GM12891 (cell line): ENCODE results near the gene NAALAD2.

Experiments
- POLR2A ChIP-seq: IDR thresholded peaks from 2 replicates; pipeline ENCODE4 v1.6.1; 2011; ENCODE audit warnings: low read depth, low read length, control low read depth
- POLR2AphosphoS5 ChIP-seq: IDR thresholded peaks from 2 replicates; pipeline ENCODE4 v1.6.1; 2011; ENCODE audit warnings: low read depth, low read length, control low read depth
- TAF1 ChIP-seq: IDR thresholded peaks from 2 replicates; pipeline ENCODE4 v1.6.1; 2011; ENCODE audit warnings: low read depth, low read length, control low read depth

GRCh38 chr11:90235526-90235925 is 101.1 kb downstream of the NAALAD2 start:
- no peak for TF ChIP-seq POLR2A
- no peak for TF ChIP-seq TAF1
- no peak for TF ChIP-seq POLR2AphosphoS5
